ENCODE data around the gene CDC42BPA.
"Not testable (repeated sequence)": the region's sequence is repeated elsewhere in the genome, so short reads cannot be mapped to it uniquely, and the experiment has no call there.

CDC42BPA gene

DNA sequence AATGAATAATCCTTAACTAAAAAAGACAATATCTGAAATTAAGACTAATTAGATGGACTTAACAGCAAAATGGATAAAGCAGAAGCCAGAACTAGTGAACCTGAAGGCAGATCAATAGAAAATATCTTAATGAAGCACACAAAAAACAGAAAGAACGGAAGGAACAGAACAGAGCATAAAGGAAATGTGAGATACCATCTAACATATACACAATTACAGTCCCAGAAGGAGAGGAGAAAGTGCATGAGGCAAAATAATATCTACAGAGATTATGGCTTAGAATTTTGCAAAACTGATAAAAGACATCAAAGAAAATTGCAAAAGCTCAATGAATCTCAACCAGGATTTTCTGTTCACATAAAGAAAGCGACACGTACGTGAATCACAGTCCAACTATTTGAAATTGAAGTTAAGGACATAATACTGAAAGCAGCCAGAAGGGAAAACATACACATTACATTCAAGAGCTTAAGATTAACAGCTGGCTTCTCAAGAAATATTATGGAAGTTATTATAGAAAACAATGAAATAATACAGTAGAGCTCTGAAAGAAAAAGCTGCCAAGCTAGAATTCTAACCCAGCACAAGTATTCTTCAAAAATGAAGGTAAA is 182.0 kb downstream of the CDC42BPA start:
- FAIRE-seq, result peak; percentile 81
- TF ChIP-seq, protein P1, sequence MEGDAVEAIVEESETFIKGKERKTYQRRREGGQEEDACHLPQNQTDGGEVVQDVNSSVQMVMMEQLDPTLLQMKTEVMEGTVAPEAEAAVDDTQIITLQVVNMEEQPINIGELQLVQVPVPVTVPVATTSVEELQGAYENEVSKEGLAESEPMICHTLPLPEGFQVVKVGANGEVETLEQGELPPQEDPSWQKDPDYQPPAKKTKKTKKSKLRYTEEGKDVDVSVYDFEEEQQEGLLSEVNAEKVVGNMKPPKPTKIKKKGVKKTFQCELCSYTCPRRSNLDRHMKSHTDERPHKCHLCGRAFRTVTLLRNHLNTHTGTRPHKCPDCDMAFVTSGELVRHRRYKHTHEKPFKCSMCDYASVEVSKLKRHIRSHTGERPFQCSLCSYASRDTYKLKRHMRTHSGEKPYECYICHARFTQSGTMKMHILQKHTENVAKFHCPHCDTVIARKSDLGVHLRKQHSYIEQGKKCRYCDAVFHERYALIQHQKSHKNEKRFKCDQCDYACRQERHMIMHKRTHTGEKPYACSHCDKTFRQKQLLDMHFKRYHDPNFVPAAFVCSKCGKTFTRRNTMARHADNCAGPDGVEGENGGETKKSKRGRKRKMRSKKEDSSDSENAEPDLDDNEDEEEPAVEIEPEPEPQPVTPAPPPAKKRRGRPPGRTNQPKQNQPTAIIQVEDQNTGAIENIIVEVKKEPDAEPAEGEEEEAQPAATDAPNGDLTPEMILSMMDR (IDR thresholded peaks at IDR 0.05; ENCODE audit: insufficient read depth, missing control alignments), result no peak
- no peak for DNase-seq (ENCODE audit: insufficient read length, low spot score)

DNA sequence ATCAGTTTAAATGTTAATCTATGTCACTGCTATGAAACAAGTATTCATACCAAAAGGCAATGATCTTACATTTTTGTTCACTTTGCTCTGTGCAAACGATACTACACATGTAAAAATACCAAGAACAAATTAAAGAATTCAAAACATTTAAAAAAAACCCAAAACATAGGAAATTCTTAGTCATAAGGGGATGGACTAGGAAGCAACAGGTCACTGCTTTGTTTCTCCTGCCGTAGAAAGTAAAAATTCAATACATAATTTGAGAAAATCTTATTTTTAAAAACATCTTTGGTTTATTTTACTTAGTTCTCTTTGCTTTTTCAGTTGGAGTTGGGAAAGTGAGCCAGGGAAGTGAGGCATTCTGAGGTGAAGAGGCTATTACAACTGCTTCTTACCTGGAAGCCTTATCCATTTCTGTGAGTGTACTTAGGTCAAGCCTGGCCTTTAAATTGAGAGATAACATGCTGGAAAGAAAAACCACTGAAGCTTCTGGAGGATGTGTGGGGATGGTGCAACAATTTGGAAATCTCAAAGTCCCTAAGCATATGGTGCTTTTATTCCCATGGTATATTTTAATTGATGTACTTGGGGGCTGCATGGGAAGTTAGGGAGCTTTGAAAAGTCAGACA is 183.5 kb downstream of the CDC42BPA start:
- peak; percentile 32 for FAIRE-seq
- no peak for DNase-seq (ENCODE audit: insufficient read length, low spot score)
- TF ChIP-seq, protein P1 (IDR thresholded peaks at IDR 0.05; ENCODE audit: insufficient read depth, missing control alignments), result no peak

DNA sequence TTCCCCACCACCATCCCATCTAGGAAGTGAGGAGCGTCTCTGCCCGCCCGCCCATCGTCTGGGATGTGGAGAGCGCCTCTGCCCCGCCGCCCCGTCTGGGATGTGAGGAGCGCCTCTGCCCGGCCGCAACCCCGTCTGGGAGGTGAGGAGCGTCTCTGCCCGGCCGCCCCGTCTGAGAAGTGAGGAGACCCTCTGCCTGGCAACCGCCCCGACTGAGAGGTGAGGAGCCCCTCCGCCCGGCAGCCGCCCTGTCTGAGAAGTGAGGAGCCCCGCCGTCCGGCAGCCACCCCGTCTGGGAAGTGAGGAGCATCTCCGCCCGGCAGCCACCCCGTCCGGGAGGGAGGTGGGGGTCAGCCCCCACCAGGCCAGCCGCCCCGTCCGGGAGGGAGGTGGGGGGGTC is 185.6 kb downstream of the CDC42BPA start:
- DNase-seq (ENCODE audit: insufficient read length, low spot score); FAIRE-seq: not testable (repeated sequence)

DNA sequence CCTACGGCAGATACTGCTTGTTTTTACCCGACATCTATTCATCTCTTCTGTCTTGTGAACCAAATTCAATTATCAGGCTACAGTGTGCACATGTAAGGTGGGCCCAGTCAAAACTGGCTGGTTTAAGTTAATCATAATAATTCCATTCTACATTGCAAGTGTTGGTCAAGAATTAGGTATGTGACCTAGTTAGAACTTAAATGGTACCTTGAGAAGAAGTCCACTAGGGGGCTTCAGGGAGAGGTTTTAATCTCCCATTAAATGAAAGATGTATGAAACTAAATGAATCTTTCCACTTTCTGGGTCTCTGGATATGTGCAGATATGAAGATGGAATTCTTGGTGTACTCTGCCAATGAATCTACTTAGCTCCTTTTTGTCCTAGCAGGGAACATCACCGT is 187.1 kb downstream of the CDC42BPA start:
- FAIRE-seq (no peak), DNase-seq (ENCODE audit: insufficient read length, low spot score) (no peak)
- TF ChIP-seq, protein P1 (IDR thresholded peaks at IDR 0.05; ENCODE audit: insufficient read depth, missing control alignments), result peak; percentile 32

DNA sequence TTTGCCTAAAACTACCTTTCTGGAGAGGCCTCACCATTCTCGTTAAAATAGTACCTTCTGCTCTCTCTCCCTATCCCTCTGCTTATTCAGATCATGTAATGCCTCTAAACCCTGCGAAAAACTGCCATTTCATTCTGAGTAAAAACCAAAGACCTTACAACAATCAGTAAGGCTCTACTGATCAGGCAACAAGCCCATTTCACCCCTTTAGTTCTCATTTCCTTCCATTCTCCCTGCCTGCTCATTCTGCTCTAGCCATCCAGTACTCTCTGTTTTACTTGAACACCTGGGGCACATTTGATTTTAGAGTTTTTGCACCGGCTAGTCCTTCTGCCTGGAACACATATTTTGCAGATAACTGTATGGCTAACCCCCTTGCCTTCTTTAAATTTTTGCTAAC is 190.4 kb downstream of the CDC42BPA start:
- no peak for DNase-seq (ENCODE audit: insufficient read length, low spot score)
- FAIRE-seq, result no peak
- TF ChIP-seq, protein P1 (IDR thresholded peaks at IDR 0.05; ENCODE audit: insufficient read depth, missing control alignments), result no peak

DNA sequence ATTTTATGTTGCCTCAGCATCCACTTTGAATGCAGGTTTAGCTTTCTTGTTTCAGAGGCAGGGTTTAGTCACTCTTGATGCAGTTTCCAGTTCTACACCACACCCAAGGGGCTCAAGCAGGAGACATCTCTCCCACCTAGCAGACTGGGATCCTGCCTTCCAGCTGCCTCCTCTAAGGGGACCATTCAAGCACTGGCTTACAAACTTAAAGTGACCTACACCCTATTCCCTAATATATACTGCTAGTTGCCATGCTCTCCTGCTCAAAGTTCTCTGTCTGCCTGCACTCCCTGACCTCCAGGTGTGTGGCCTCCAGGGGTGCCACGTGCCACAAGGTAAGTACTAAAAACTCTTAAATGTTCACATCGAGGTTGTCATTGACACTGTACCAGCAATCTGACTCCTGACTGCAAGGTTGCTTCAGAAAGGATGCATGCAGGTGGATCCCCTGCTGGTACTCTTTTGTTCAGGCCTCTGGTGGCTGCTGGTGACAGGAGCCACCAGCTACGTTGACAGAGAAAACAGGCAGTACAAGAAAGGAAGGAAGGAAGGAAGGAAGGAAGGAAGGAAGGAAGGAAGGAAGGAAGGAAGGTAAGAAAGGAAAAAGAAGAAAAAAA is 192.3 kb downstream of the CDC42BPA start:
- TF ChIP-seq, protein P1 (IDR thresholded peaks at IDR 0.05; ENCODE audit: insufficient read depth, missing control alignments), result no peak
- no peak for FAIRE-seq
- no peak for DNase-seq (ENCODE audit: insufficient read length, low spot score)

DNA sequence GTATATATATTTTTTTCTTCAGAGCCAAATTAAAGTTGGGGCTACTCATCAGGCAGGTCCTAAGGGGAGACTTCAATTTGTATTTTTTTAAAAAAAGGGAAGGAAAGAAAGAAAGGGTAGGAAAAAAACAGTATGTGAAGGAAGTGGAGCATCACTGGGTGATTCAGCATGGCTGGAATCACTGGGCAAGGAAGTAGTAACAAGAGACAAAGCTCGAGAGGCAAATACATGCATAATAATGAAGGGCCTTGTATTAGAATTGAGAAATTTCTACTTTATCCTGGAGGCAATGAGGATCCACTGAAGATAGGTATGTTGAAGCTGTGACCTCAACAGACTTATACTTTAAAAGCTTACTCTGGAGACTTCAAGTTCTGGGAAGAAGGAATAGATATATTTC is 193.8 kb downstream of the CDC42BPA start:
- no peak for DNase-seq (ENCODE audit: insufficient read length, low spot score)
- TF ChIP-seq, protein P1 (IDR thresholded peaks at IDR 0.05; ENCODE audit: insufficient read depth, missing control alignments), result no peak
- FAIRE-seq, result no peak
